SK-MEL-5 (cell line): Measurements from ENCODE around the gene CREB3L2. TPM values are rescaled to one million over a fixed set of nuclear protein-coding genes. Genes with fewer than 3 reads are reported as not detected.
"Not testable (repeated sequence)": the region's sequence is repeated elsewhere in the genome, so short reads cannot be mapped to it uniquely, and the experiment has no call there.

Experiments
- DNase-seq: peaks from one replicate; pipeline ENCODE4 v3.0.0-alpha.2; 2016; ENCODE audit warnings: low read depth, low spot score
- in situ Hi-C: cut with HindIII; loops from 2 replicates; pipeline ENCODE4 v1.10.0; 2016; ENCODE audit warnings: low sequenced_read_pairs, high pct_unique_total_duplicates, low pct_unique_long_range_greater_than_20kb
- total RNA-seq: library from RNA; depleted of rRNA; stranded (reverse); fragments of >200 nt; shearing (Covaris generic); gene quantifications from 2 replicates; pipeline ENCODE4 v1.2.3, GENCODE V29; 2014

Gene CREB3L2
- total RNA-seq, 1 experiment from 2014 or later = 12.0 TPM

- no peak for DNase-seq
- in situ Hi-C loops = no loop called here
Observed at GRCh38 chr7:137934941-137935883, 66.7 kb downstream of the CREB3L2 start.

DNA sequence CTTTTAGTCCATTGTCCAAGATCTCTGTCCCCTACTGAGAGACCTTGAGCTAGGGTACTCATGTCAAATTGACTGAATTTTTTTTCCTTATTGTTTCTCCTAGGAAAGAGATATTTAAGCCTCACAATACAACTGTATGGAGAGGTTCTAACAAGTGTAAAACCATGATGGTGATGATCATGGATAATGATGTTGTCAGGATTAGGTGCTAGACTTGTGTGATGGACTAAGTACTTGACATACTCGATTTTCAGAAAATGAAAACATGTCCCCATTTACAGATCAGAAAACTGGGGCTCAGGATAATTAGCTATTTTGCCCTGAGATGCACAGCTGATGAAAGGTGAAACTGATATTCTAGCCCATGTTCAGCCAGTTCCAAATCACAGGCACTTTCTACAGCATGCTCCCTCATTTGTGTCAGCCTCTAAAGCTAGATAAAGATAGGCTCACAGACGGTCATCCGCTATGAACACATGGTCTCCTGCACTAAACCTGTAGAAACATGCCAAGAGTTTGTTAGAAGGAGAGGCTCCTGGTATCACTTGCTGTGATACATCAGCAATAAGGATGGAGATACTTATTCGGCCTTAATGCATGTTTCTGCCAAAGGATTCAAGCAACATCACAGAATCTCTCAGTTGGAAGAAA is 67.6 kb downstream of the CREB3L2 start:
- in situ Hi-C loops = no loop called here
- no peak for DNase-seq

DNA sequence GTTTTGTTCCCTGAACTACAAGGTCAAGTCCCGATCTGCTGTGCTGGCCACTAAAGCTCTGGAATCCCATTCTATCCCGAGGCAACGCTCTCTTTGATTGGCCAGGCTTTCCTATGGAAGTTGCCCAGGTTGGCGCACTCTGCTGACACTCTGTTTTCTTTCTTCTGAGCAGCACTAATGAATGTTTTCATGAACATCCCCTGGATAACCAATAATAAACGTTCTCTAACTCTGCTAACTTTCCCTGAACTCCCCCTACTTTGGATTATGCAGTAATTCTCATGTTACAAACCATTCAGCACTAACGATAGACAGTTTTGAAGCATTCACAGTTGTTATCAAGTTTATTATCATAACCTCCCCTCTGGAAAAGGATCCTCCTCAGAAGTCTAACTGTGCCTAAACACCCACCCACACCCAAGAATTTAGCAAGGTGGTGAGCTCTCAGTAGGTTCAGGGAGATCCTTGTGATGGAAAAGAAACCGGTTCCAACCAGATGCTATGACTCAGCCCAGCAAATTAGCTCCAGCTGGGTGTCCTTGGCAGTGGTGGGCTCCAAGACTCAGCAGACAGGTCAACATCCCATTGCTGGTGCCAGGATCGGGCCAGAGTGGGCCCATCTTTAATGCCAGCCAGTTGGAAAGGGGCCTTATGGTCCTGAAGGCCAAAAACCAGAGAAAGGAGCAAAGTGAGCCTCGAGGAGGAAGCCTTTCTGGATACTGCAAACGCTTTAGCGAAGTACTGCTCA is 68.4 kb downstream of the CREB3L2 start:
- DNase-seq = no peak
- in situ Hi-C loops = no loop called here

DNA sequence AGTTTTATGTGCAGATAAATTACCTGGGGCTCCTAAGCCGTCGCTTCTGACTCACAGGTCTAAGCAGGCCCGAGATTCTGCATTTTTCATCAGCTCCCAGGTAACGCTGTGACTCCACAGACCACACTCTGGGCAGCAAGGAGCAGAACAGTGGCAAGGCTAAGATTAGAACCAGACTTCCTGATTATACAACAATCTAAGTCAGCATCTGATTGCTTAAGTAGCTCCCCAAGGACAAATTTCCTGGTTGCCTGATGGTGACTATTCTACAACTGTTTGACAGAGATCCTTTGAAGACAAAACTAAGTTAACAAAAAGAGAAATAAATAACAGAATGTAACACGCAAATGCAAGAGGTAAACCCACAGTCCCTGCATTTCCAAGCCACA is 69.0 kb downstream of the CREB3L2 start:
- in situ Hi-C loops = no loop called here

GRCh38 chr7:137931823-137932222 is 70.1 kb downstream of the CREB3L2 start:
- in situ Hi-C loops = no loop called here
- no peak for DNase-seq

More for the DNA sequence above, 69.0 kb downstream of the CREB3L2 start:
- no peak for DNase-seq

- no peak for DNase-seq
- in situ Hi-C loops = no loop called here
Observed at GRCh38 chr7:137930581-137930980, 71.3 kb downstream of the CREB3L2 start.

DNA sequence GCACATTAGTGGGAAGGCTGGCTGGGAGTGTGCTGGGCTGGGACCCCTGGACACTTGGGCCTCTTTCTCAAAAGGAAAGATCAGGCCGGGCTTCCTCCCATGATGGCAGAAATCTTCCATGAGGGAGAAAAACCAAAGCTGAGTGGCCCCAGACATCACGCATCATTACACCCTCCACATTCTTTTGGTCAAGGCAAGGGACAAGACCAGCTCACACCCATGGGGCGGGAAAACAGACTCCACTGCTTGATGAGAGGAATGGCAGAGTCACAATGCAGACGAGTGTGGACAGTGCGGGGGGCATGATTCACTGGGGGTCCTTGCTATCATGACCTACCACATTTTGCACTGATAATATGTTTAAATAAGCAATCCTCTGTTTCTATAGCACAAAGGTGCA is 73.3 kb downstream of the CREB3L2 start:
- no peak for DNase-seq
- in situ Hi-C loops = no loop called here

- DNase-seq = no peak
- in situ Hi-C loops = no loop called here
Observed at GRCh38 chr7:137927386-137927785, 74.5 kb downstream of the CREB3L2 start.

DNA sequence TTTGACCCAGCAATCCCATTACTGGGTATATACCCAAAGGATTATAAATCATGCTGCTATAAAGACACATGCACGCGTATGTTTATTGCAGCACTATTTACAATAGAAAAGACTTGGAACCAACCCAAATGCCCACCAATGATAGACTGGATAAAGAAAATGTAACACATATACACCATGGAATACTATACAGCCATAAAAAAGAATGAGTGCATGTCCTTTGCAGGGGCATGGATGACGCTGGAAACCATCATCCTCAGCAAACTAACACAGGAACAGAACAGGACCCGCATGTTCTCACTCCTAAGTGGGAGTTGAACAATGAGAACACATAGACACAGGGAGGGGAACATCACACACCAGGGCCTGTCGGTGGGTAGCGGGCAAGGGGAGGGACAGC is 75.7 kb downstream of the CREB3L2 start:
- DNase-seq, in situ Hi-C loops: not testable (repeated sequence)

DNA sequence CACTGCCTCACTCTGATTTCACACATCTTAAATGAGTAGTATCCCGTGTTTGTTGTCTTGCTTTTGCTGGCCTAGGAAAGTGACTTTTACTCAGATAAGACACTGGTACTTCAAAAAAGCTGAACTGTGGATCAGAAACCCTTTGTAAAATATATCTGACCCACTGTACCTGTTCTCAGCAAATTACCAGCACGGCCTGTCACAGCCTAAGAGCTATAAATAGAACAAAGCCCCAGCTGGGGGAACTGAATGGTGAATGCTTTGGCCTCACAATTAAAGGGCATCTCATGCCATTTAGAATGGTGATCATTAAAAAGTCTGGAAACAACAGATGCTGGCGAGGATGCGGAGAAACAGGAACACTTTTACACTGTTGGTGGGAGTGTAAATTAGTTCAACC is 76.1 kb downstream of the CREB3L2 start:
- in situ Hi-C loops = no loop called here

DNA sequence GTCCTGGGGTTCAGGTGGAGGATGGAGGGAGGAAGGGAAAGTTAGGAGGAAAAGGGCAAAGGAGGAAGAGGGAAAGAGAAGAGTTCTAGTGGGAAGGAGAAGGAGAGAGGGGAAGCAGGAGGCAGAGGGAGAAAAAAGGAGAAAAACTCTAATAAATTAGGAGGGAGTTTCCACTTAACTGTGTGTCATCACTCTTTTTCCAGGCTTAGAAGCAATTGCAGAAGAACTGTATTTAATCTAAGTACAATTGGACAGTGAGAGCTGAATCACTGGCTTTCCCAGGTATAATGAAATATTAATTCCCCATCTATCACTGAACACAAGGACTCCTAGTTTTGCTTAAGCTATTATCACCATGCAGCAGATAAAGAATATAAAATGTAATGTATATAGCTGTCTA is 76.8 kb downstream of the CREB3L2 start:
- DNase-seq = no peak
- in situ Hi-C loops = no loop called here

More for the DNA sequence above, 76.1 kb downstream of the CREB3L2 start:
- DNase-seq = no peak

- in situ Hi-C loops = no loop called here
- no peak for DNase-seq
Observed at GRCh38 chr7:137923380-137923779, 78.5 kb downstream of the CREB3L2 start.

DNA sequence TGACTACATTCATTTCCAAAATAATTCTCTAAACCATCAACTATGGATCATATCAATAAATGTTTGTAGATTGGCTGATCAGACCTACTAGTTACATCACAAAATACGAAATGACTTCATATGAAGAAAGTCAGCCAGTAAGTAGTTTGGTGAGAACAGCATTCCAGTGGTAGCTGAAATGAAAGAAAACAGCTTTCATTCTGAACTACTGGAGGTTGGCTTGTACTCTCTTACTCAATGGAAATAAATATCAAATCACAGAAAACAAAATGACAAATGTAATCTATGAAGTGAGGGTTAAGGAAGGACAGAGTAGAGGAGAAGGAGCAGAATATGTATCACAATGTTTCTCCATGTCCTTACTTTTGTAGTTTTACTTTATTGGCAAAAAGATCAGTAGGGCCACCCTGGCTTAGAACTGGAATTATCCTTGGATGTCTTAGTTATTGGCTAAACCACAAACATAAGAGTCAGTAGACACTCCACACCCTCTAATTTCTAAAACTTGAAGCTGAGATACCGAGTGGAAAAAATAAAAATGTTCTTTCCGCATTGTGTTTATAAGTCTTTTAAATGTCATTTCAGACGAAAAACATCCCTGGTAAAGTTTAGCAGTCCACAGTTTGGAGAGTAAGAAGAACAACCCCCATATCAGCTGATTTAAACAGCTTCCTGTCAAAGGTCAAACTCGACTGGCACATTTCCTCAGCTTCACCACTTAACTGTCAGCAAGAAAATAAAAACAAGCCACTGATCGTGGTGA is 81.1 kb downstream of the CREB3L2 start:
- in situ Hi-C loops = no loop called here
- DNase-seq = no peak

DNA sequence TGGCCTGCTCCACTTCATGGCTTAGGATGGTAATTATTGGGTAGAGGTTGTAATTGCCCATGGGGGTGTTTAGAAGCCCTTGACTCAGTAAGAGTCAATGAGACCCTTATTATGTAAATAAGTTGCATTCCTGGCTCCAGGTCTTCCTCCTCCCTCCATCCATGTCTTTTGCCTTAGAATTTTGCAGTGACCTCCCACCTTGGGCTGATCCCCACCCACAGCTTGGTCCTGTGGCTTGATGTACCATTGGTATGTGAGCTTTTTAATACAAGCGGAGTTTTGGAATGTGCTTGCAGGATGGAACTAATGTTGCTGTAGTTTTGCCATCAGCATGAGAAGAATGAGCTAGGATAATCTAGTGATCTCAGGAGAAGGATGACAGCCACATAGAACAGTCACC is 81.9 kb downstream of the CREB3L2 start:
- in situ Hi-C loops = no loop called here
- DNase-seq = no peak

GRCh38 chr7:137916980-137917645 is 84.8 kb downstream of the CREB3L2 start:
- DNase-seq = no peak
- in situ Hi-C loops = no loop called here

GRCh38 chr7:137916564-137916963 is 85.3 kb downstream of the CREB3L2 start:
- in situ Hi-C loops = no loop called here

DNA sequence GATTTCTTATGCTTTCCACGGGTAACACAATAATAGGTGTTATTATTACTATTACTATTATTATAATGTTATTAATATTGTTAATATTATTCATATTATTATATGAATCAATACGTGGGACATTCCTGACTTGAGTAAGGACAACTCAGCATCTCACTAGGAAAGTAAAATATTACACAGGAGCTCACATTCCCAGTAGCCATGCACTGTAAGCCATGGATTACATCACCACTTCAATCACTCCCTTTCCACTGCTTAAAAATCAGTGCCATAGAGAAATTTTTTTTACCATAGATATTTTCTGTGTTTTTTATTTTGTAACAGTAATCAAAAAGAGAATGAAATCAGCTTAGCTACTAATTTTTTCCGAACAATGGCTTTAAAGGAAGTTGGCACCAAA is 86.6 kb downstream of the CREB3L2 start:
- no peak for DNase-seq
- in situ Hi-C loops = no loop called here

More at GRCh38 chr7:137916564-137916963, 85.3 kb downstream of the CREB3L2 start:
- DNase-seq = no peak
